Body of pancreas (tissue), 4 donors: Measurements from ENCODE around the gene OR10G3.

ENCODE experiments used
- POLR2A ChIP-seq, 3 donors: fragments of 450-650 bp; IDR thresholded peaks; one replicate each; pipeline ENCODE4 v1.6.1; 2016; ENCODE audit warnings: antibody characterized with exemption in 3 of 3, mild to moderate bottlenecking in 2 of 3
- TF ChIP-seq, protein P1 (sequence below), 7 experiments: fragments of 450-650 bp in 4 of 7; fragments of 200-600 bp in 3 of 7; sonication (generic) in 3 of 7; IDR thresholded peaks; one replicate each; pipeline ENCODE4 v1.5.1; 2016 to 2019; ENCODE audit warnings: antibody characterized with exemption in 7 of 7

DNA sequence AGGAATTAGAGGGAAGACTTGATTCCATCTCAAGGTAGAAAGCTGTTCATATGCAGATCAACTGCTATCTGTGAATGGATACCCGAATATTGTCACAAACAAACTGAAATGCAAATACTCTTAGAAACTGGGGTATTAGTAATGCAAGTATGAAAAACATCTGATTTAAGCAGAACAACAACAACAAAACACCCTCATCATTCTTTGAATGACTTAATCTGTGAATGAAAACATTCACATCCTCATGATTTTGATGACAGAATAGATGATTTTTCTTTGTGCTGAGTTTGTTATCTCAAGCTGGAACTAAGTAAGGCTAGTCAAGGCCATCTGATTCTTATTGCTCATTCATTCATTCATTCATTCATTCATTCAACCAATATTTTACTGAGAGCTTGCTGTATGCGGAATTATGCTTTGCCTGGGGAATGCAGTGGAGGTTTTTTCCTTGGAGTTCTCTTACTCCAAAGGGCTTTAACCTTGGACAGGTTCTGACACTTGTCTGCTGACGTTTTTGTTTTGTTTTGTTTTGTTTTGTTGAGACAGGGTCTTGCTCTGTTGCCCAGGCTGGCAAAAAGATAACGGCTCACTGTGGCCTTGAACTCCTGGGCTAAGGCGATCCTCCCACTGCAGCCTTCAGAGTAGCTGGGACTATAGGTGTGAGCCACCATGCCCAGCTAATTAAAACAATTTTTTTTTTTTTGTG lies 23.3 kb downstream of the OR10G3 start:
- no peak for TF ChIP-seq POLR2A (IDR thresholded peaks at IDR 0.05)
- TF ChIP-seq, protein P1, sequence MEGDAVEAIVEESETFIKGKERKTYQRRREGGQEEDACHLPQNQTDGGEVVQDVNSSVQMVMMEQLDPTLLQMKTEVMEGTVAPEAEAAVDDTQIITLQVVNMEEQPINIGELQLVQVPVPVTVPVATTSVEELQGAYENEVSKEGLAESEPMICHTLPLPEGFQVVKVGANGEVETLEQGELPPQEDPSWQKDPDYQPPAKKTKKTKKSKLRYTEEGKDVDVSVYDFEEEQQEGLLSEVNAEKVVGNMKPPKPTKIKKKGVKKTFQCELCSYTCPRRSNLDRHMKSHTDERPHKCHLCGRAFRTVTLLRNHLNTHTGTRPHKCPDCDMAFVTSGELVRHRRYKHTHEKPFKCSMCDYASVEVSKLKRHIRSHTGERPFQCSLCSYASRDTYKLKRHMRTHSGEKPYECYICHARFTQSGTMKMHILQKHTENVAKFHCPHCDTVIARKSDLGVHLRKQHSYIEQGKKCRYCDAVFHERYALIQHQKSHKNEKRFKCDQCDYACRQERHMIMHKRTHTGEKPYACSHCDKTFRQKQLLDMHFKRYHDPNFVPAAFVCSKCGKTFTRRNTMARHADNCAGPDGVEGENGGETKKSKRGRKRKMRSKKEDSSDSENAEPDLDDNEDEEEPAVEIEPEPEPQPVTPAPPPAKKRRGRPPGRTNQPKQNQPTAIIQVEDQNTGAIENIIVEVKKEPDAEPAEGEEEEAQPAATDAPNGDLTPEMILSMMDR (IDR thresholded peaks at IDR 0.05): no peak
